A673 (cell line): ENCODE results near the gene ANKRD28. TPM values are rescaled to one million over a fixed set of nuclear protein-coding genes. Genes with fewer than 3 reads are reported as not detected.
A peak's percentile ranks its signal among the peaks of the same experiment; 100 is the strongest.

Source experiments
- BruUV-seq: library from RNA; stranded (reverse); fragments of 400-500 nt; replicated peaks from 2 replicates; lab custom pipeline; 2021; lab: Mats Ljungman, UMichigan
- CTCF ChIA-PET: fragments of 300-600 bp; sonication (Branson Sonifier 250); formaldehyde crosslinking; loops from one replicate; lab custom pipeline; 2022; ENCODE audit warnings: antibody characterized with exemption; lab: Charles Lee
- POLR2A ChIA-PET: fragments of 300-600 bp; sonication (Branson Sonifier 250); formaldehyde crosslinking; loops from one replicate; lab custom pipeline; 2022; ENCODE audit warnings: antibody characterized with exemption; ENCODE audit not compliant: low non-redundant PET; lab: Charles Lee
- DNase-seq: peaks from one replicate; pipeline ENCODE4 v3.0.0-alpha.2; 2015; ENCODE audit warnings: low spot score
- H3K27ac ChIP-seq: fragments of 200-600 bp; sonication (generic); 2 replicates; pipeline ENCODE4 v1.5.1; 2016; ENCODE audit warnings: mixed run types, low read depth, mild to moderate bottlenecking, mixed read lengths, antibody characterized with exemption, low read length; ENCODE audit not compliant: poor library complexity, severe bottlenecking
- H3K27me3 ChIP-seq: fragments of 200-600 bp; sonication (generic); replicated peaks from 2 replicates; pipeline ENCODE4 v1.6.1; 2017; ENCODE audit warnings: mixed run types, low read depth, mild to moderate bottlenecking, mixed read lengths, antibody characterized with exemption, low read length; ENCODE audit not compliant: insufficient read depth, poor library complexity
- H3K36me3 ChIP-seq: fragments of 200-600 bp; sonication (generic); 2 replicates; pipeline ENCODE4 v1.6.1; 2016; ENCODE audit warnings: mixed run types, mild to moderate bottlenecking, mixed read lengths, antibody characterized with exemption, low read length; ENCODE audit not compliant: insufficient read depth, poor library complexity, severe bottlenecking
- H3K4me1 ChIP-seq: fragments of 200-600 bp; sonication (generic); 2 replicates; pipeline ENCODE4 v1.6.1; 2017; ENCODE audit warnings: mixed run types, mild to moderate bottlenecking, mixed read lengths, antibody characterized with exemption, low read length; ENCODE audit not compliant: insufficient read depth, poor library complexity, severe bottlenecking
- H3K4me3 ChIP-seq: fragments of 200-600 bp; sonication (generic); 2 replicates; pipeline ENCODE4 v1.5.1; 2016; ENCODE audit warnings: low read depth, mixed run types, mild to moderate bottlenecking, mixed read lengths, low read length; ENCODE audit not compliant: poor library complexity, severe bottlenecking
- H3K9me3 ChIP-seq: fragments of 200-600 bp; sonication (generic); 2 replicates; pipeline ENCODE4 v1.6.1; 2016; ENCODE audit warnings: mixed run types, low read depth, mild to moderate bottlenecking, mixed read lengths, antibody characterized with exemption, low read length; ENCODE audit not compliant: poor library complexity, severe bottlenecking
- EZH2 ChIP-seq: fragments of 200-600 bp; sonication (generic); IDR thresholded peaks from 2 replicates; pipeline ENCODE4 v1.6.1; 2017; ENCODE audit warnings: borderline replicate concordance, low read depth, mild to moderate bottlenecking, mixed read lengths, antibody characterized with exemption, low read length; ENCODE audit not compliant: poor library complexity, severe bottlenecking
- intact Hi-C: fragments of 100-400 bp; cut with micrococcal nuclease; formaldehyde crosslinking; loops from one replicate; pipeline ENCODE4 v1.10.0; 2022; ENCODE audit not compliant: unreplicated experiment
- total RNA-seq: library from RNA; stranded (reverse); gene quantifications from 2 replicates; pipeline ENCODE4 v1.2.3, GENCODE V29; 2021
- TF ChIP-seq, protein P1 (sequence below): fragments of 300-800, 200-600 bp; sonication (generic); conservative IDR thresholded peaks from 2 replicates; pipeline ENCODE4 v1.5.1; 2017; ENCODE audit warnings: low read depth, mild to moderate bottlenecking, antibody characterized with exemption, low read length, moderate library complexity, mixed read lengths

The ANKRD28 gene
- total RNA-seq, 1 experiment from 2014 or later = 29.9 TPM

DNA sequence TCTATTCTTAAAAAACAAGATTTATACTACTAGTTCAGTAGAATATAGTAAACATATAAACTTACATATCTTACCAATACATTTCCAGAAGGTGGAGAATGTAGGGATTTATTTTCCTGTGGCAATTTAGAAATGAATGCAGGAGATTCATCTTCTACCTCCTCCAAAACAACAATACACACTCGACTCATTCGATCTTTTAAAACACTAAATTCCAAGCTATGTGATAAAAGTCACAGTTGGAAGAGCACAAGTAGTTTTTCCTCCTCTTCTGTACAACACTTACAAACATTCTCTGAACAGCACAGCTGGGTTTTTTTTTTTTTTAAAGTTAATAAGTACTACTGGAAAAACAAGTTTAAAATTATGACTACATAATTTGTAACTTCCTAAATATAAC is 1.4 kb downstream of the ANKRD28 start:
- peaks cover 30% of the 10 kb centered on the region for H3K4me1 ChIP-seq
- no peaks in the 10 kb centered on the region for H3K27me3 ChIP-seq
- peak overlapping the region; percentile 66 for H3K27ac ChIP-seq
- TF ChIP-seq, protein P1, sequence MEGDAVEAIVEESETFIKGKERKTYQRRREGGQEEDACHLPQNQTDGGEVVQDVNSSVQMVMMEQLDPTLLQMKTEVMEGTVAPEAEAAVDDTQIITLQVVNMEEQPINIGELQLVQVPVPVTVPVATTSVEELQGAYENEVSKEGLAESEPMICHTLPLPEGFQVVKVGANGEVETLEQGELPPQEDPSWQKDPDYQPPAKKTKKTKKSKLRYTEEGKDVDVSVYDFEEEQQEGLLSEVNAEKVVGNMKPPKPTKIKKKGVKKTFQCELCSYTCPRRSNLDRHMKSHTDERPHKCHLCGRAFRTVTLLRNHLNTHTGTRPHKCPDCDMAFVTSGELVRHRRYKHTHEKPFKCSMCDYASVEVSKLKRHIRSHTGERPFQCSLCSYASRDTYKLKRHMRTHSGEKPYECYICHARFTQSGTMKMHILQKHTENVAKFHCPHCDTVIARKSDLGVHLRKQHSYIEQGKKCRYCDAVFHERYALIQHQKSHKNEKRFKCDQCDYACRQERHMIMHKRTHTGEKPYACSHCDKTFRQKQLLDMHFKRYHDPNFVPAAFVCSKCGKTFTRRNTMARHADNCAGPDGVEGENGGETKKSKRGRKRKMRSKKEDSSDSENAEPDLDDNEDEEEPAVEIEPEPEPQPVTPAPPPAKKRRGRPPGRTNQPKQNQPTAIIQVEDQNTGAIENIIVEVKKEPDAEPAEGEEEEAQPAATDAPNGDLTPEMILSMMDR = no peak
- no peak for TF ChIP-seq EZH2
- peaks cover 2% of the 10 kb centered on the region for H3K9me3 ChIP-seq
- intact Hi-C loops = loop anchor here (5.0 kb wide), 1 partner anchor 159 kb away; no protein-coding TSS in a partner anchor
- H3K4me3 ChIP-seq = peak overlapping the region; percentile 42
- DNase-seq = no peak
- CTCF ChIA-PET = interaction anchor here (0.6 kb wide), 1 partner anchor 16 kb away, joined by 5 read pairs; no protein-coding TSS in a partner anchor
- POLR2A ChIA-PET = interaction anchor here (0.6 kb wide), 2 partner anchors 53 to 349 kb away, joined by 3 to 9 read pairs; no protein-coding TSS in a partner anchor
- peaks cover 2% of the 10 kb centered on the region for H3K36me3 ChIP-seq
- no TSS peak for BruUV-seq

DNA sequence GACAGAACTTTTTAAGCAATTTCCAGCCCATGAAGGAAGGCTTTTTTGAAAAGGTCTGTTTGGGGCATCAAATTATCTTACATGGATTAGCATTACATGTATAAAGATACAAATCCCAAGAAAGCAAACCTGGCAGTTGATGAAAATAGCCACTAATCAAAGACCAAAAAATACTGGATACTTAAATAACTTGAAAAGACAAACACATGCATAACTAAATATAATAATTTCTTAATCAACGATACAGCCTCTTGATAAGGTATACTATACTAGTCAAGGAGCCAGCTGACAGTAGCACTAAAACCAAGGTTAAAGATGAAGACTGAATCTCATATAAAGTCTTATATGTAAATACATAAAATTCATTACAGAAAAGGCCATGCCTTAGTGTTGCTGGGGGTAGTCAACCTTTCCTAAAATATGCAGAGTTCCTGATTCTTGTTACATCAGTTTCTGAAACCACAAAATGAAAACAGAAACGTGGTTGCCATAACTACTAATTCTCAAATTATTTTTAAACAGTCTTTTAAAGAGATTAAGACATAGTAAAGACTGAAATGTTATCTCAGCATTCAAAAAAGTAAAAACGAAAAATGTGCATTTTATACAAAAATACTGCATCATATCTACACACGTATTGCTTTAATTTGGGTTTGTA is 2.0 kb downstream of the ANKRD28 start:
- peak overlapping the region; percentile 42 for H3K4me3 ChIP-seq
- H3K36me3 ChIP-seq = peaks cover 6% of the 10 kb centered on the region
- H3K4me1 ChIP-seq = peaks cover 30% of the 10 kb centered on the region
- ChIA-PET POLR2A (no interaction called here), CTCF (no interaction called here)
- H3K27ac ChIP-seq = no peak overlapping the region
- no peaks in the 10 kb centered on the region for H3K27me3 ChIP-seq
- intact Hi-C loops = loop anchor here (5.0 kb wide), 1 partner anchor 158 kb away; no protein-coding TSS in a partner anchor
- no TSS peak for BruUV-seq
- no peak for TF ChIP-seq EZH2
- TF ChIP-seq, protein P1 = no peak
- peak; percentile 7 for DNase-seq
- peaks cover 6% of the 10 kb centered on the region for H3K9me3 ChIP-seq

DNA sequence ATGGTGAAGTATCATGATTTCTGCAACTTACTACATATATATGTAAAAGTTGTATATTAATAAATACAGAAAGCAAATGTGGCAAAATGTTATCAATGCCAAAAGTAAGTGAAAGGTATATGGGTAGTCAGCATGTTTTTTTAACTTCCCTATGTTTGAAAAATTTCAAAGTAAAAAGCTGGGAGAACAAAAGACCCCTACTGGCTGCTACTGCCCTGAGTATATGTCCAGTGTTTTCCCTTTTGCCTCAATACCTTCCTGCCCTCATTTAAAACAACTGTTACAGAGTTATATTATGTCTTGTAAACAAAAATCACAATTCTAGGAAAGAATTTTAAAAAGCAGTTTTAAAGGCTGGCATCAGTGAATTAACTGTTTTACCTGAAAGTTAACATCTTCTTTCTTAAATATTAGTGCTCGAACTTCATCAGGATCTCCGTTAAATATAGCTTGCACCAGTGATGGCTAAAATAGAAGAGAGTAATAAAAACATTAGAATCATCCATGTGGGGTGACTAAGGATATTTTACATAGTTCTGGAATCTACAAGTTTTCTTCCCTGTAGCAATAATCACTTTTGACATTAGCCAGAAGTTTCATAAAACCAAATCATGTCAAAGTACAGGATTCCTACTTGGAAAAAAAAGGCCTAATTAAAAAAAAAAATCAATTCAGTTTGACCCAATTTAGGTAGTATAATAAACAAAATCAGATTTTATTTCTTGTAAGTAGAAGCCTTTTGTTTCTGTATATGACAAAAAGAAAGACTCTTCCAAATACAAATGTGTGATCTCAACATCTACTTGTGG is 2.7 kb downstream of the ANKRD28 start:
- intact Hi-C loops = loop anchor here (5.0 kb wide), 1 partner anchor 158 kb away; no protein-coding TSS in a partner anchor
- CTCF ChIA-PET = no interaction called here

More for the DNA sequence above, 2.7 kb downstream of the ANKRD28 start:
- peaks cover 6% of the 10 kb centered on the region for H3K36me3 ChIP-seq
- peaks cover 30% of the 10 kb centered on the region for H3K4me1 ChIP-seq
- no peak for DNase-seq
- POLR2A ChIA-PET = no interaction called here
- no peaks in the 10 kb centered on the region for H3K27me3 ChIP-seq
- H3K9me3 ChIP-seq = peaks cover 8% of the 10 kb centered on the region
- no peak overlapping the region for H3K27ac ChIP-seq
- TF ChIP-seq, protein P1 = no peak
- no peak for TF ChIP-seq EZH2
- no TSS peak for BruUV-seq
- no peak overlapping the region for H3K4me3 ChIP-seq
